Upper lobe of left lung (tissue), 4 donors: Measurements from ENCODE around the gene ZDHHC23.

Source experiments
- POLR2A ChIP-seq, 4 donors: fragments of 450-650 bp; IDR thresholded peaks; one replicate each; pipeline ENCODE4 v1.5.1; 2016 to 2017; ENCODE audit warnings: antibody characterized with exemption in 4 of 4, mild to moderate bottlenecking in 2 of 4
- TF ChIP-seq, protein P1 (sequence below), 6 experiments: fragments of 450-650 bp in 4 of 6; fragments of 200-600 bp in 2 of 6; sonication (generic) in 2 of 6; IDR thresholded peaks; one replicate each; pipeline ENCODE4 v1.5.1; 2016 to 2019; ENCODE audit warnings: antibody characterized with exemption in 6 of 6

DNA sequence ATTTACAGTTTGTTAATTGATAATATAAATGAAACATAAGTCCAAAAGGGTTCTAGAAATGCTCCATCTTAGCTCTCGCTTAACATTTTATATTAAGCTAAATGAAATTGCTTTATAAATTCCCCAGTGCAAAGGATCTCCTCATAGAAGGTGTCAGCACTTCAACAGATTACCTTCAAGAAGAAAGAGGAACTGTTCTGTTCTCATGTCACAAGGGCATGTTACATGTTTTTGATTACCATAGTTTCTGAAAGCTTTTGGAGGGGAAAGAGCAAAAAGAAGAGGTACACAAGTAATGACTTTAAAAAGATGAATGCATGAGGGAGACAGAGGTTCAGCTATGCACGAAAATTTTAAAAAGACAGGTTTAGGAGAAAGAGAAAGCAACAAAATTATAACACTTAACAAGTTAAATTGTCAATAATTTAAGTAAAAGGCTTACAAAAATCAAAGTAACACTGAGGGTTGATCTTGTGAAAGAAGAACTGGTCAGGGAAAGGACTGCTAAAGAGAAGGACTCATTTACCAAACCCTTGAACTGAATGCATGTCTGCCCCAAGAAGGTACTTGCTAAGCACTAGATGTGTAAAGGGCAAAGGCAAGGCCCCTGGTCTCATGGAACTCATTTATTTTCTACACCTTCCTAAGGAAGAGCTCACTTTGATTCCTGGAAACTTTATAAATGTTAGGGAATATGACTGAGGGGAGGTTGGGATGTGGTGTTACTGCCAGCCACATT lies 63.4 kb downstream of the ZDHHC23 start:
- TF ChIP-seq, protein P1, sequence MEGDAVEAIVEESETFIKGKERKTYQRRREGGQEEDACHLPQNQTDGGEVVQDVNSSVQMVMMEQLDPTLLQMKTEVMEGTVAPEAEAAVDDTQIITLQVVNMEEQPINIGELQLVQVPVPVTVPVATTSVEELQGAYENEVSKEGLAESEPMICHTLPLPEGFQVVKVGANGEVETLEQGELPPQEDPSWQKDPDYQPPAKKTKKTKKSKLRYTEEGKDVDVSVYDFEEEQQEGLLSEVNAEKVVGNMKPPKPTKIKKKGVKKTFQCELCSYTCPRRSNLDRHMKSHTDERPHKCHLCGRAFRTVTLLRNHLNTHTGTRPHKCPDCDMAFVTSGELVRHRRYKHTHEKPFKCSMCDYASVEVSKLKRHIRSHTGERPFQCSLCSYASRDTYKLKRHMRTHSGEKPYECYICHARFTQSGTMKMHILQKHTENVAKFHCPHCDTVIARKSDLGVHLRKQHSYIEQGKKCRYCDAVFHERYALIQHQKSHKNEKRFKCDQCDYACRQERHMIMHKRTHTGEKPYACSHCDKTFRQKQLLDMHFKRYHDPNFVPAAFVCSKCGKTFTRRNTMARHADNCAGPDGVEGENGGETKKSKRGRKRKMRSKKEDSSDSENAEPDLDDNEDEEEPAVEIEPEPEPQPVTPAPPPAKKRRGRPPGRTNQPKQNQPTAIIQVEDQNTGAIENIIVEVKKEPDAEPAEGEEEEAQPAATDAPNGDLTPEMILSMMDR (IDR thresholded peaks at IDR 0.05) = no peak
- no peak for TF ChIP-seq POLR2A (IDR thresholded peaks at IDR 0.05)
